Glutamatergic neuron (in vitro differentiated cells): Measurements from ENCODE around the gene MST1. TPM values are rescaled to one million over a fixed set of nuclear protein-coding genes. Genes with fewer than 3 reads are reported as not detected.

ENCODE experiments used
- DNase-seq: peaks from one replicate; pipeline ENCODE4 v3.0.0; 2022
- H3K27ac Mint-ChIP-seq: one replicate; pipeline ENCODE4 v1.8.0; 2020; ENCODE audit warnings: mild to moderate bottlenecking, mixed read lengths, inconsistent platforms; ENCODE audit not compliant: unreplicated experiment
- H3K27me3 Mint-ChIP-seq: one replicate; pipeline ENCODE4 v1.8.0; 2020; ENCODE audit warnings: mild to moderate bottlenecking, moderate library complexity, mixed read lengths, inconsistent platforms; ENCODE audit not compliant: unreplicated experiment
- H3K36me3 Mint-ChIP-seq: one replicate; pipeline ENCODE4 v1.8.0; 2020; ENCODE audit warnings: mild to moderate bottlenecking, mixed read lengths, inconsistent platforms; ENCODE audit not compliant: unreplicated experiment
- H3K4me1 Mint-ChIP-seq: one replicate; pipeline ENCODE4 v1.8.0; 2020; ENCODE audit warnings: mild to moderate bottlenecking, low read depth, mixed read lengths, inconsistent platforms; ENCODE audit not compliant: unreplicated experiment
- H3K4me3 Mint-ChIP-seq: one replicate; pipeline ENCODE4 v1.8.0; 2020; ENCODE audit warnings: mild to moderate bottlenecking, mixed read lengths, inconsistent platforms; ENCODE audit not compliant: unreplicated experiment
- H3K9me3 Mint-ChIP-seq: one replicate; pipeline ENCODE4 v1.8.0; 2020; ENCODE audit warnings: mild to moderate bottlenecking, moderate library complexity, mixed read lengths, inconsistent platforms; ENCODE audit not compliant: unreplicated experiment
- total RNA-seq: library from RNA; stranded (reverse); fragmentation: NEBNext Ultra II Directional; extraction: Animal tissue kit (Norgen Biotek cat#: 25700); gene quantifications from one replicate; pipeline ENCODE4 v1.2.1, GENCODE V29; 2021; ENCODE audit not compliant: unreplicated experiment
- TF ChIP-seq, protein P1 (sequence below): fragments of 200-600 bp; sonication (generic); IDR thresholded peaks from one replicate; pipeline ENCODE4 v1.5.0; 2021; ENCODE audit not compliant: partially characterized antibody, unreplicated experiment

Gene MST1
- total RNA-seq, 1 donor from 2014 or later: 23.4 TPM

DNA sequence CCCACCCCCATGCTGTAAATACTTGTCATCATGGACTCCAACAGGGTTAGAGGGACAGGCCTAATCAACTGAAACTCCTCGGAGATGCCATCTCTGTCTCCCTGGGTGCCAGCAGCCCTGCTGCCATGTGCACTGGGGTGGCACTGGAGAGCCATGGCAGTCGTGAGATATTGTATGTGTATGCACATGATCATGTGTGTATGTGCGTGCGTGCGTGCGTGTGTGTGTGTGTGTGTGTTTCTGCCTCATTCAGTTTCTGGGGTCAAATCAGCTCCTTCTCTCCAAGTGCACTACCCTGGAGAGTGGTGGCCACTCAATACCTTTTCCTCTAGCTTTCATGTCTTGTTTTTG is 18.4 kb downstream of the MST1 start:
- Mint-ChIP-seq H3K4me1 (peaks cover 7% of the 10 kb centered on the region), H3K27ac (no peak overlapping the region), H3K36me3 (no peaks in the 10 kb centered on the region), H3K9me3 (peaks cover 16% of the 10 kb centered on the region), H3K4me3 (no peak overlapping the region), H3K27me3 (peaks cover 12% of the 10 kb centered on the region)
- TF ChIP-seq, protein P1, sequence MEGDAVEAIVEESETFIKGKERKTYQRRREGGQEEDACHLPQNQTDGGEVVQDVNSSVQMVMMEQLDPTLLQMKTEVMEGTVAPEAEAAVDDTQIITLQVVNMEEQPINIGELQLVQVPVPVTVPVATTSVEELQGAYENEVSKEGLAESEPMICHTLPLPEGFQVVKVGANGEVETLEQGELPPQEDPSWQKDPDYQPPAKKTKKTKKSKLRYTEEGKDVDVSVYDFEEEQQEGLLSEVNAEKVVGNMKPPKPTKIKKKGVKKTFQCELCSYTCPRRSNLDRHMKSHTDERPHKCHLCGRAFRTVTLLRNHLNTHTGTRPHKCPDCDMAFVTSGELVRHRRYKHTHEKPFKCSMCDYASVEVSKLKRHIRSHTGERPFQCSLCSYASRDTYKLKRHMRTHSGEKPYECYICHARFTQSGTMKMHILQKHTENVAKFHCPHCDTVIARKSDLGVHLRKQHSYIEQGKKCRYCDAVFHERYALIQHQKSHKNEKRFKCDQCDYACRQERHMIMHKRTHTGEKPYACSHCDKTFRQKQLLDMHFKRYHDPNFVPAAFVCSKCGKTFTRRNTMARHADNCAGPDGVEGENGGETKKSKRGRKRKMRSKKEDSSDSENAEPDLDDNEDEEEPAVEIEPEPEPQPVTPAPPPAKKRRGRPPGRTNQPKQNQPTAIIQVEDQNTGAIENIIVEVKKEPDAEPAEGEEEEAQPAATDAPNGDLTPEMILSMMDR: no peak
- no peak for DNase-seq

DNA sequence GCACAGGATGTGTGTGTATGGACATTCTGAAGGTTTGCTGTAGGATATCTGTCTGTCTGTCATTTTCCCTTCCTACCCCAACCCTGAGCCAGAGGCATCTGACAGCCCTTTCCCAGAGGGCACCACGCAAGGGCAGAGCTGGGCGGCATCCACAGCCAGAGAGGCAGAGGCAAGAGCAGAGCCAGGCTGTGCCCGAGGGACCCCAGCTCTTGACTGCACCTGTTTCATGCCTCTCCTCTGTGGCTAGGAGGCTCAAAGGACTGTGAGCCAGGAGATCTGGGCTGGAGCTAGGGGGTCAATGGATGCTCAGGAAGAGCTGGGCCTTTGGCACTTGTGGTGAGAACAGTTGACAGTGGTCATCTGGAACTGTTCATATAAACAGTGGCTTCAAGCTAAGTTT is 19.9 kb downstream of the MST1 start:
- H3K27me3 Mint-ChIP-seq: peaks cover 11% of the 10 kb centered on the region
- no peaks in the 10 kb centered on the region for H3K36me3 Mint-ChIP-seq
- TF ChIP-seq, protein P1: no peak
- peaks cover 3% of the 10 kb centered on the region for H3K4me1 Mint-ChIP-seq
- peaks cover 15% of the 10 kb centered on the region for H3K9me3 Mint-ChIP-seq
- DNase-seq: no peak
- no peak overlapping the region for H3K4me3 Mint-ChIP-seq
- no peak overlapping the region for H3K27ac Mint-ChIP-seq

DNA sequence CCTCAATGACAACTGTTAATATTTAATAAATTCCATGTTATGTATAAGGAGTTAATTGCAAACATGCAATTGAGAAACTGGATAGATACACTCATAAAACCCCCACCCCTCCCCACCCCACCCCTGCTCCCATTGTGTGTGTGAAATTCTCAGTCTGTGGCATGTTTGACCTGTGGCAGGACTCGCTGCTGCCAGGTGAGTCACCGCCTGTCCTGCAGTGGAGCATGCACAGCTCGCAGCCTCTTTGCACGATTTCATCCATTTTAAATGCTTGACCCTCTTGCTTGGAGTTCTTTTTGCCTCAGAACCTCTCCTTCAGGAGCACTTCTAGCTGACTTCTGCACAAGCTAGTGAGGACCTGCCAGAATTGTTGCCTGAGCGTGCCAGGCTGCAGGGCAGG is 20.4 kb downstream of the MST1 start:
- peaks cover 17% of the 10 kb centered on the region for H3K9me3 Mint-ChIP-seq
- peaks cover 11% of the 10 kb centered on the region for H3K27me3 Mint-ChIP-seq
- no peak for DNase-seq
- no peak overlapping the region for H3K27ac Mint-ChIP-seq
- H3K36me3 Mint-ChIP-seq: no peaks in the 10 kb centered on the region
- H3K4me3 Mint-ChIP-seq: no peak overlapping the region
- peaks cover 3% of the 10 kb centered on the region for H3K4me1 Mint-ChIP-seq
- TF ChIP-seq, protein P1: no peak

DNA sequence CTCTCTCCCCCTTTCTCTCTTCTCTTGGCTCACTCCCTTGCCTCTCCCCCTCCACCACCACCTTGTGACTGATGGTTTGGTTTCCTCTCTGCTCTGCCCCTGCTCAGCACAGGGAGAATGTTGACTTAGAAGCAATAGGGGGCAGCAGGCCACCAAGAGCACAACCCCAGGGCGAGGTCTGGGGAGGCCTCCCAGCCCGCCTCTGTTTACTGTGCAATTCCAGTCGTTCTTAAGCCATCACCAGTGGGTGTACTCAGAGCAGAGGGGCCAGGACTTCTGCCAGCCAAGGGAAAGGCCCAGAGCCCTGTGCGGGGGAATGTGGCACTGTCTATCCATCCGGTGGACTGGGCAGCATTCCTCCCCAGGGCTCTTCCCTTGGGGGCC is 20.9 kb downstream of the MST1 start:
- H3K36me3 Mint-ChIP-seq: no peaks in the 10 kb centered on the region
- TF ChIP-seq, protein P1: no peak
- no peak for DNase-seq
- no peak overlapping the region for H3K27ac Mint-ChIP-seq
- H3K4me3 Mint-ChIP-seq: no peak overlapping the region
- H3K9me3 Mint-ChIP-seq: peaks cover 14% of the 10 kb centered on the region
- H3K4me1 Mint-ChIP-seq: peaks cover 3% of the 10 kb centered on the region
- peaks cover 7% of the 10 kb centered on the region for H3K27me3 Mint-ChIP-seq

DNA sequence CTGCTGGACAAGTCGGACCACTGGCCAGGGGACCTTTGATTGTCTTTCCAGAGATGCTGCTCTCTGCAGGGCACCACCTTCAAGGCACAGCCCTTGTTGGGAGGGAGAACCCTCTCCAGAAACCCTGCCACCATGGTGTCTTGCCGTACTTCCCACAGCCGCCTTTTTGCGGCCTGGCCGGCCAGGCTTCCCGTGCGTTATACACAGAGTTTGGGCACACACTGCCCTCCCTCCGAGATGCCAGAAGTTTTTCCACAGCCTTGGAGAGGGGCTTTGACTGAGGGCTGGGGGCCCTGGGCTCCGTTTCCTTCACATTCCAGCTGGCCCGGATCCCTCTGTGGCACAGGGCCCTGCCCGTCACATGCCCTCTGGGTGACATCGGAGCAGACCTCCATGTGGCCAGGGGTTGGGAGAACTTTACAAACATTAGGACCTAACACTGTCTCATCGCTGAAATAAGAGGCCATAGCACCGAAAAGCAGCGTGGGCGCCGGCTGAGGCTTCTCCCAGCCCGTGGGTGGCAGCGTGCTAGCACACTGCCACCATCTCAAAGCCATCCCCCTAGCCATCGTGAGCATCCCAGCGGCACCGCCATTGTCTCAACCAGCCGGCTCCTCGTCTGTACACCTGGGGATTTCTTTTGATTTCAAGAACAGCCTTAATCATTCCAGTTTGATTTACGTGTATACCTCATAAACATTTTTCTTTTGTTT is 21.4 kb downstream of the MST1 start:
- DNase-seq: no peak
- TF ChIP-seq, protein P1: no peak
- peaks cover 12% of the 10 kb centered on the region for H3K9me3 Mint-ChIP-seq
- H3K27me3 Mint-ChIP-seq: peaks cover 7% of the 10 kb centered on the region
- H3K4me3 Mint-ChIP-seq: no peak overlapping the region
- H3K27ac Mint-ChIP-seq: no peak overlapping the region
- peaks cover 3% of the 10 kb centered on the region for H3K4me1 Mint-ChIP-seq
- H3K36me3 Mint-ChIP-seq: no peaks in the 10 kb centered on the region
